GM19193 (cell line): ENCODE data around the gene ABHD14A.

Experiments used
- POLR2A ChIP-seq: IDR thresholded peaks from 4 replicates; pipeline ENCODE4 v1.6.1; 2011; ENCODE audit not compliant: insufficient read depth, insufficient read length; ENCODE audit errors: extremely low read depth

ABHD14A gene

GRCh38 chr3:51961011-51961410, 13.9 kb upstream of the ABHD14A start:
- TF ChIP-seq POLR2A, result no peak

GRCh38 chr3:51961602-51962569, 13.0 kb upstream of the ABHD14A start:
- no peak for TF ChIP-seq POLR2A

- TF ChIP-seq POLR2A, result no peak
These were observed 11.9 kb upstream of the ABHD14A start for GRCh38 chr3:51962854-51963530.

- TF ChIP-seq POLR2A, result no peak
These were observed 10.9 kb upstream of the ABHD14A start for GRCh38 chr3:51963951-51964451.

GRCh38 chr3:51964521-51964920, 10.3 kb upstream of the ABHD14A start:
- no peak for TF ChIP-seq POLR2A

- no peak for TF ChIP-seq POLR2A
These were observed 8.8 kb upstream of the ABHD14A start for GRCh38 chr3:51966016-51966415.

GRCh38 chr3:51966486-51966885, 8.4 kb upstream of the ABHD14A start:
- no peak for TF ChIP-seq POLR2A

- no peak for TF ChIP-seq POLR2A
These were observed 7.9 kb upstream of the ABHD14A start for GRCh38 chr3:51966922-51967383.

- no peak for TF ChIP-seq POLR2A
These were observed 7.3 kb upstream of the ABHD14A start, which contains the start of gene PCBP4 for GRCh38 chr3:51967384-51968169. PCBP4 (minus strand) TSS chr3:51967454; CDS start chr3:51961240, 6,214 bp downstream.

GRCh38 chr3:51968170-51968775, 6.6 kb upstream of the ABHD14A start:
- no peak for TF ChIP-seq POLR2A

- no peak for TF ChIP-seq POLR2A
These were observed 5.8 kb upstream of the ABHD14A start for GRCh38 chr3:51968883-51969678.

GRCh38 chr3:51969841-51970240, 5.0 kb upstream of the ABHD14A start:
- no peak for TF ChIP-seq POLR2A

- TF ChIP-seq POLR2A, result no peak
These were observed 4.1 kb upstream of the ABHD14A start for GRCh38 chr3:51970606-51971300.

- no peak for TF ChIP-seq POLR2A
These were observed 3.5 kb upstream of the ABHD14A start for GRCh38 chr3:51971350-51971749.
